Endothelial cell (in vitro differentiated cells): ENCODE measurements around the gene NFIC. TPM values are rescaled to one million over a fixed set of nuclear protein-coding genes. Genes with fewer than 3 reads are reported as not detected.

ENCODE experiments used
- DNase-seq: peaks from one replicate; pipeline ENCODE4 v3.0.0; 2021; ENCODE audit warnings: low spot score
- H3K27ac Mint-ChIP-seq: one replicate; pipeline ENCODE4 v1.8.0; 2021; ENCODE audit warnings: mixed read lengths, inconsistent platforms; ENCODE audit not compliant: unreplicated experiment
- H3K27me3 Mint-ChIP-seq: one replicate; pipeline ENCODE4 v1.8.0; 2021; ENCODE audit warnings: mild to moderate bottlenecking, moderate library complexity, mixed read lengths, inconsistent platforms; ENCODE audit not compliant: unreplicated experiment
- H3K36me3 Mint-ChIP-seq: one replicate; pipeline ENCODE4 v1.8.0; 2021; ENCODE audit warnings: mild to moderate bottlenecking, low read depth, mixed read lengths, inconsistent platforms; ENCODE audit not compliant: unreplicated experiment
- H3K4me1 Mint-ChIP-seq: one replicate; pipeline ENCODE4 v1.8.0; 2021; ENCODE audit warnings: mild to moderate bottlenecking, mixed read lengths, inconsistent platforms; ENCODE audit not compliant: unreplicated experiment
- H3K4me3 Mint-ChIP-seq: one replicate; pipeline ENCODE4 v1.8.0; 2021; ENCODE audit warnings: mild to moderate bottlenecking, mixed read lengths, inconsistent platforms; ENCODE audit not compliant: unreplicated experiment
- H3K9me3 Mint-ChIP-seq: one replicate; pipeline ENCODE4 v1.8.0; 2021; ENCODE audit warnings: mixed read lengths, inconsistent platforms; ENCODE audit not compliant: unreplicated experiment
- total RNA-seq: library from RNA; stranded (reverse); fragmentation: NEBNext Ultra II Directional; extraction: Animal tissue kit (Norgen Biotek cat#: 25700); gene quantifications from one replicate; pipeline ENCODE4 v1.2.1, GENCODE V29; 2021; ENCODE audit not compliant: unreplicated experiment
- TF ChIP-seq, protein P1 (sequence below): fragments of 200-600 bp; sonication (generic); IDR thresholded peaks from one replicate; pipeline ENCODE4 v1.5.0; 2021; ENCODE audit warnings: antibody characterized with exemption; ENCODE audit not compliant: unreplicated experiment

NFIC gene
- total RNA-seq, 1 donor from 2014 or later, result 4.9 TPM

DNA sequence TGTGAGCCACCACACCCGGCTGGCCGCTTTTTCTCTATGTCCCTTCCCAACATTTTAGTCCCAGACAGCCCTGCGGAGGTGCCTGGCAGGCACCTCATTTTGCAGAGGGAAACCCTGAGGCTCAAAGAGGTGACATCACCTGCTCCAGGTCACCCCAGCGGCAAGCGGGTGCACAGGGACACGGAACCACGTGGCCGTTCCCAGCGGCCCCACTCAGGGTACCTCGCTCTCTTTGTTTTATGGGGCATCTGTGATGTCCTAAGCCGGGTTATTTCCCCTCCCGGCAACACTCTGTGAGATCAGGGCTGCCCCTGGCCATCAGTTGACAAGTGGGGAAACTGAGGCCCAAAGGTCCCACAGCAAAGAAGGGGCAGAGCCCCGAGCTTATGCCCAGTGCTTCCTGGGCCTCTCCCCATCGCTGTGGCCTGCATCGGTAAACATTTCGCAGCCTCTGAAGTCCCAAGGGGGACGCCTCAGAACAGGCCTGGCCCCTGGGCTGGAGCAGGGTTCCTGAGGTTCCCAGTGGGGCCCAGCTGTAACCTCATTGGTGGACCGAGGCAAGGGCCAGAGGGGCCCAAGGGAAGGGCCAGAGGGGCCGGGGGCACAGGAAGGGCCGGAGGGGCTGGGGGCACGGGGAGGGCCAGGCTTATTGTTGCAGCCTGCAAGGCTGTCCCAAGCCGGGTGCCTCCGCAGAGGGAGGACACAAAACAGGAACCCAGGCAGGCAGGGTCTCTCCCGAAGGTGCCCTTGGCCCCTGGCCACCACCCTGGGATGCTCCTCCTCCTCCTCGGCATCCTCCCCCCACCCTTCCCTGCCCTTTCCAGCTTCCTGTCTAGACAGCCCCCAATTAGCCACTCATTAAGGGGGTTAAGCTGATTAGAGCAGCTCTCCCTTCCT, 75.0 kb downstream of the NFIC start:
- DNase-seq, result no peak
- Mint-ChIP-seq H3K4me3 (no peak overlapping the region), H3K27ac (no peak overlapping the region), H3K9me3 (no peaks in the 10 kb centered on the region), H3K27me3 (peaks cover 4% of the 10 kb centered on the region), H3K4me1 (peaks cover 11% of the 10 kb centered on the region), H3K36me3 (no peaks in the 10 kb centered on the region)
- TF ChIP-seq, protein P1, sequence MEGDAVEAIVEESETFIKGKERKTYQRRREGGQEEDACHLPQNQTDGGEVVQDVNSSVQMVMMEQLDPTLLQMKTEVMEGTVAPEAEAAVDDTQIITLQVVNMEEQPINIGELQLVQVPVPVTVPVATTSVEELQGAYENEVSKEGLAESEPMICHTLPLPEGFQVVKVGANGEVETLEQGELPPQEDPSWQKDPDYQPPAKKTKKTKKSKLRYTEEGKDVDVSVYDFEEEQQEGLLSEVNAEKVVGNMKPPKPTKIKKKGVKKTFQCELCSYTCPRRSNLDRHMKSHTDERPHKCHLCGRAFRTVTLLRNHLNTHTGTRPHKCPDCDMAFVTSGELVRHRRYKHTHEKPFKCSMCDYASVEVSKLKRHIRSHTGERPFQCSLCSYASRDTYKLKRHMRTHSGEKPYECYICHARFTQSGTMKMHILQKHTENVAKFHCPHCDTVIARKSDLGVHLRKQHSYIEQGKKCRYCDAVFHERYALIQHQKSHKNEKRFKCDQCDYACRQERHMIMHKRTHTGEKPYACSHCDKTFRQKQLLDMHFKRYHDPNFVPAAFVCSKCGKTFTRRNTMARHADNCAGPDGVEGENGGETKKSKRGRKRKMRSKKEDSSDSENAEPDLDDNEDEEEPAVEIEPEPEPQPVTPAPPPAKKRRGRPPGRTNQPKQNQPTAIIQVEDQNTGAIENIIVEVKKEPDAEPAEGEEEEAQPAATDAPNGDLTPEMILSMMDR, result no peak

DNA sequence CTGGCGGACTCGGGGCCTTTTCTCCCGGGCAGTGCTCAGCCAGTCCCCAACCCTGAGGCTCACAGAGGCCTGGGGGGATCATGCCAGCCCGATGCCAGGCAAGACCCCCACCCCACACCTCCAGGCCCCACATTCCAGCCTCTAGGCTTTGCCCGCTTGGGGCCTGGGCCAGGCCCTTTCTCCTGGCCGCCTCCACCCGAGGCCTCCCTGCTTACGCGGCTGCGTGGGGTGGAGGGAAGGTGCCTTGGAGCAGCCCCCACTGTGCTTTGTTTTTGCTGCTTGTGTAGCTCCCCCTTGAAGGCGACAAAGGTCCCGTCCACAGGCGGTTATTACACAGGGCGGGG, 75.6 kb downstream of the NFIC start:
- DNase-seq, result no peak
- H3K4me1 Mint-ChIP-seq, result peaks cover 11% of the 10 kb centered on the region
- H3K36me3 Mint-ChIP-seq, result no peaks in the 10 kb centered on the region
- no peak overlapping the region for H3K27ac Mint-ChIP-seq
- TF ChIP-seq, protein P1, result no peak
- H3K4me3 Mint-ChIP-seq, result no peak overlapping the region
- H3K9me3 Mint-ChIP-seq, result no peaks in the 10 kb centered on the region
- H3K27me3 Mint-ChIP-seq, result peaks cover 4% of the 10 kb centered on the region

DNA sequence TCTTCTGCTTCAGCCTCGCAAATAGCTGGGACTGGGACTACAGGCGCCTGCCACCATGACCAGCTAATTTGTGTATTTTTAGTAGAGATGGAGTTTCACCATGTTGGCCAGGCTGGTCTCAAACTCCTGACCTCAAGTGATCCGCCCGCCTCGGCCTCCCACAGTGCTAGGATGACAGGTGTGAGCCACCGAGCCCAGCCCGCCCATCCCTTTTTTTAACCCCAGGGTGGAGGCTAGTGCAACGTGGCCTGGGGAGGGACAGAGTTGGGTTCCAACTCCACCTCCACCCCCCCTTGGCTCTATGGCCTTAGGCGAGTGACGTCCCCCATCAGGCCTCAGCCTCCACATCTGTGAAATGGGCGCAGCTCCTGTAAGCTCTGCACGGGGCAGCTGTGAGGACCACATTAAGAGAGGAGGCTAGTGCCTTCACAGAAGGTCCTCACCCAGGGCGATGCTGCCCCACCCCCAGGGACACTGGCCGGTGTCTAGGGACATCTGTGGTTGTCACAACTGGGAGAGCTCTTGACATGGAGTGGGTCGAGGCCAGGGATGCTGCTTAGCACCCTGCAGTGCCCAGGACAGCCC, 76.2 kb downstream of the NFIC start:
- Mint-ChIP-seq H3K27ac (no peak overlapping the region), H3K36me3 (no peaks in the 10 kb centered on the region), H3K4me1 (peaks cover 11% of the 10 kb centered on the region), H3K4me3 (no peak overlapping the region), H3K9me3 (no peaks in the 10 kb centered on the region), H3K27me3 (peaks cover 4% of the 10 kb centered on the region)
- TF ChIP-seq, protein P1, result no peak
- no peak for DNase-seq

DNA sequence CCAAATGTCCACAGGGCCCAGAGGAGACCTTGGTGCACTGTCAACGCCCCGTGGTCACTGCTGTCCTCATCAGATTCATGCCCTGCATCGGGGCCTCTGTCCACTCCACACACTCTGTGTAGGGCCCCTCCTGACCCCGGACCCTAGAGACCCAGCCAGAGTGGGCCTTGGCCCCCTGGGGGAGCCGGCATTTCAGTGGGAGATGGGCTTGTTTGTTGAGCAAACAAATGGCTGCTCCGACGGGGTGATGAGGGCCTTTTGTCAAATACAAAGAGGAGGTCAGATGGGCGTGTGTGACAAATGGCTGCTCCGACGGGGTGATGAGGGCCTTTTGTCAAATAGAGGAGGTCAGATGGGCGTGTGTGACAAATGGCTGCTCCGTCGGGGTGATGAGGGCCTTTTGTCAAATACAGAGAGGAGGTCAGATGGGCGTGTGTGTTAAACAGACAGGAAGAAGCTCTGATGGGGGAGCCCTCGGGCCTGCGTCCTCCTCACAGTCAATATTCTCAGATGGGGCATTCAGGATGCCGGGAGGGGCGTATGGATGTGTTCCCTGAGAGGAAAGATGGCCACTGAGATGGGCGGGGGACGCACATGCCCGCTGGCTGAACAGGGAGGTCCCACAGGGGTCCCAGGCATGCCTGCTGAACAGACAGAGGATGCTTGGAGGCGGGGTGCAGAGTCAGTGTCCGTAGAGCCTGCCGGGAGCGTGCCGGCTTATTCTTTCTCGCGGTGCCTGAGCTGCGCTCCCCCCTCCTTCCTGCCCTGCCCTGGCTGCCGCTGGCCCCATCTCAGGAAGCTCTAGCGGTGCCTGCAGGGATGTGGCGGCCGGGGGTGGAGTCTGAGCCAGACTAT, 77.7 kb downstream of the NFIC start:
- Mint-ChIP-seq H3K27me3 (peaks cover 4% of the 10 kb centered on the region), H3K4me3 (peak overlapping the region; percentile 35), H3K27ac (peak overlapping the region; percentile 24), H3K9me3 (no peaks in the 10 kb centered on the region), H3K36me3 (no peaks in the 10 kb centered on the region), H3K4me1 (peaks cover 11% of the 10 kb centered on the region)
- DNase-seq, result peak; percentile 73
- TF ChIP-seq, protein P1, result no peak
